HL-60/S4 treated with phorbol 12-myristate 13-acetate at 8.2 ng/mL for 4 days and 3 days (cell line): ENCODE results near the gene MSX1.
"Not testable (repeated sequence)": the region's sequence is repeated elsewhere in the genome, so short reads cannot be mapped to it uniquely, and the experiment has no call there.

Source experiments
- in situ Hi-C: fragments of 300-500 bp; cut with MboI; formaldehyde crosslinking; loops from 2 replicates; pipeline ENCODE4 v1.15.0; 2022; ENCODE audit warnings: low sequenced_read_pairs

The MSX1 gene

GRCh38 chr4:4859325-4859798 lies at the start of gene MSX1:
MSX1 (plus strand) TSS chr4:4859665; CDS start chr4:4859900, 235 bp downstream.
- in situ Hi-C loops, result no loop called here

GRCh38 chr4:4810092-4810774 lies 49.2 kb upstream of the MSX1 start:
- in situ Hi-C loops, result no loop called here

- in situ Hi-C loops, result no loop called here
These were observed 48.7 kb upstream of the MSX1 start for GRCh38 chr4:4810778-4811177.

GRCh38 chr4:4812145-4812794 lies 47.2 kb upstream of the MSX1 start:
- in situ Hi-C loops, result no loop called here

GRCh38 chr4:4818415-4819212 lies 40.9 kb upstream of the MSX1 start:
- in situ Hi-C loops, result no loop called here

- in situ Hi-C loops, result no loop called here
These were observed 40.3 kb upstream of the MSX1 start for GRCh38 chr4:4819213-4819606.

- in situ Hi-C loops, result no loop called here
These were observed 39.2 kb upstream of the MSX1 start for GRCh38 chr4:4820261-4820660.

GRCh38 chr4:4820739-4821138 lies 38.7 kb upstream of the MSX1 start:
- in situ Hi-C loops, result no loop called here

GRCh38 chr4:4821577-4821976 lies 37.9 kb upstream of the MSX1 start:
- in situ Hi-C loops, result no loop called here

GRCh38 chr4:4822286-4822685 lies 37.2 kb upstream of the MSX1 start:
- in situ Hi-C loops, result not testable (repeated sequence)

GRCh38 chr4:4823621-4824162 lies 35.8 kb upstream of the MSX1 start:
- in situ Hi-C loops, result no loop called here

GRCh38 chr4:4824232-4824631 lies 35.2 kb upstream of the MSX1 start:
- in situ Hi-C loops, result no loop called here

GRCh38 chr4:4825431-4825830 lies 34.0 kb upstream of the MSX1 start:
- in situ Hi-C loops, result no loop called here

- in situ Hi-C loops, result no loop called here
These were observed 29.6 kb upstream of the MSX1 start for GRCh38 chr4:4829837-4830236.

- in situ Hi-C loops, result no loop called here
These were observed 28.2 kb upstream of the MSX1 start for GRCh38 chr4:4831266-4831665.

GRCh38 chr4:4831825-4832224 lies 27.6 kb upstream of the MSX1 start:
- in situ Hi-C loops, result no loop called here

- in situ Hi-C loops, result no loop called here
These were observed 23.4 kb upstream of the MSX1 start for GRCh38 chr4:4836044-4836443.

GRCh38 chr4:4837316-4837715 lies 22.1 kb upstream of the MSX1 start:
- in situ Hi-C loops, result no loop called here

GRCh38 chr4:4838051-4838935 lies 21.2 kb upstream of the MSX1 start:
- in situ Hi-C loops, result no loop called here
